Renal cortex interstitium (tissue), 11 donors: Measurements from ENCODE around the gene NSMF. TPM values are rescaled to one million over a fixed set of nuclear protein-coding genes. Genes with fewer than 3 reads are reported as not detected.
"Not testable (repeated sequence)": the region's sequence is repeated elsewhere in the genome, so short reads cannot be mapped to it uniquely, and the experiment has no call there.

Source experiments
- DNase-seq, 11 donors: peaks; one replicate each; pipeline ENCODE4 v3.0.0-alpha.2; 2013; ENCODE audit warnings: low read depth in 9 of 11, low spot score in 4 of 11; ENCODE audit errors: extremely low read depth in 1 of 11
- polyA plus RNA-seq, 3 donors: library from polyadenylated mRNA; unstranded; fragments of 120-200 nt; gene quantifications; one replicate each; pipeline ENCODE4 v1.2.1, GENCODE V29; 2013; ENCODE audit not compliant: insufficient read length in 3 of 3

Gene NSMF
- polyA plus RNA-seq, 3 donors: 52.9 to 57.8 (median 56.5) TPM

DNA sequence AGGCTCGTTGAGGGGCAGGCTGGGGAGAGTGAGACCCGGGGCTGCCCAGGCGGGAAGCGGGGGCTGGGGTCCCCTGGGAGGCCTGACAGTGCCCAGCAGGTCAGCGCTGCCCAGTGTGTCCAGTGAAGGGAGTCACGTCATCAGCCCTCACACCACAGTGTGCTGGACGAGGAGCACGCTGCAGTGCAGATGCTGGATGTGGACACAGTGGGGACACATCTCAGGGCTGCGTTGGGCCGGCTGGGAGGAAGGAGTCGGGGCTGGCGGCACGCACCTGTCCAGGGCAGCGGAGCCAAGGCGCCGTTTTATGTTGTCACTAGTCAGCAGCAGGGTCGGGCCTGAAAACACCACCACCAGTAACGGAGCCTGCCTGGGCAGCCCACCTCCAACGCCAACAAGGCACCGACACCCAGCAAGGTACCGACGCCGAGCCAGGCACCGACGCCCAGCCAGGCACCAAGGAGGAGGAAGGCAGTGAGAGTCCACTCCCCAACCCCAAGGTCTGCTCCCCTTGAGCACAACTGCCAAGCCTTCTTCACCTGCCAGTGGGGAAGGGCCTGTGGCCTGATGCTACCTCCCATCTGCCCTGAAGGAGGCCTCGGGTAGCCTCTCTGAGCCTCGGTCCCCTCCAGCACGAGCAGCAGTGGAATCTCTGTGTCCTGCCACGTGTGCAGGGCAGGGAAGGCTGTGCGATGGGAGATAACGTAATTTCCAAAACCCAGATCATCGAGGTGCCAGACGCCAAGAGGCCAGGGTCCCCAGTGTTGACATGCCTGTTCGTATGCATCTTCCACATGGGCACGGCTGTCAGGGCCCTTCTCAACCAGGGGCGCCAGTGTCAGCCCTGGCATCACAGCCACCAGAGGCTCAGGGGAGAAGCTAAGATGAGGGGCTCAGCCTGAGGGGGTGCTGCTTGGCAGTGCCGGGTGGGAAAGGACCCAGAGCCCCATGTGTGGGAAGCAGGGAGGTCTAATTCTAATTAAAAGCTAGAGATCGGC lies 21.9 kb upstream of the NSMF start:
- no peak for DNase-seq

- no peak for DNase-seq
Measured at GRCh38 chr9:137479892-137480685, 21.0 kb upstream of the NSMF start.

GRCh38 chr9:137478962-137479861 lies 20.1 kb upstream of the NSMF start:
- no peak for DNase-seq

- no peak for DNase-seq
Measured at GRCh38 chr9:137478613-137478961, 19.5 kb upstream of the NSMF start.

DNA sequence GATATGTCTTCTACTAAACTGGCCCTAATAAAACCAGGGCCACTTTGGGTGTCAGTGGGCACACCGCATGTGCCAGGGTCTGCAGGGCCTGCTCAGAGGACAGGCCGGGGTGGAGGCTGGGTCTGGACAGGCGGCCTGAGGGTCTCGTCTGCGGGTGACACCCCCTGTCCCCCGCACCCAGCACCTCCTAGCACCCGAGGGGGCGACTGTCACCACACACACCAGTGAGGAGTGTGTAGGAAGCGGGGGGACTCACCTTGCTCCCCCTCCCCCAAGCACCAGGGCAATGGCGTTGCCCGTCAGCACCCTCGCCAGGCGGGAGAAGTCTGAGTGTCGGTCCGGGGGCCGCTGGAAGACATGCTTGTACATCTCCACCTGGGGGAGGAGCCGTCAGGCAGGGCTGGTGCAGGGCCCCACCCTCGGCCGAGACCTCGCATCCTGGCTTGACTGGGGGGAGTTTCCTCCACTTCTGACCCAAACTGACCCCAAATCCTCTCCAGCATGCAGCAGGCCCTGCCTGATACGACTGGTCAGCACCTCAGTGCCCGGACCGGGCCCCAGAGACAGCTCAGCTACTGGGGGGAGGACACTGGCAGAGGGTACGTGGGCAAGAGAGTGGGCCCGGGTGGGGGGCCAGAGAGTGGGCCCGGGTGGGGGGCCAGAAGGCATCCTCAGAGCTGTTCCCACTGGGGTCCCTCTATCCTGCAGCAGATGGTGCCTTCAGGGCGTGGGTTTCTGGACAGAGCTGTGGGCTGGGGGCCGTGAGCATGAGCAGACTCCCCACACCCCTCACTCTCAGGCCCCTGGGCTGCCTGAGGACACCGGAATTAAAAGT lies 18.9 kb upstream of the NSMF start:
- no peak for DNase-seq

- no peak for DNase-seq
Measured at GRCh38 chr9:137476856-137477255, 17.7 kb upstream of the NSMF start.

GRCh38 chr9:137475666-137476065 lies 16.5 kb upstream of the NSMF start:
- no peak for DNase-seq

GRCh38 chr9:137474271-137474670 lies 15.1 kb upstream of the NSMF start:
- DNase-seq: no peak

GRCh38 chr9:137470785-137471184 lies 11.7 kb upstream of the NSMF start:
- no peak for DNase-seq

DNA sequence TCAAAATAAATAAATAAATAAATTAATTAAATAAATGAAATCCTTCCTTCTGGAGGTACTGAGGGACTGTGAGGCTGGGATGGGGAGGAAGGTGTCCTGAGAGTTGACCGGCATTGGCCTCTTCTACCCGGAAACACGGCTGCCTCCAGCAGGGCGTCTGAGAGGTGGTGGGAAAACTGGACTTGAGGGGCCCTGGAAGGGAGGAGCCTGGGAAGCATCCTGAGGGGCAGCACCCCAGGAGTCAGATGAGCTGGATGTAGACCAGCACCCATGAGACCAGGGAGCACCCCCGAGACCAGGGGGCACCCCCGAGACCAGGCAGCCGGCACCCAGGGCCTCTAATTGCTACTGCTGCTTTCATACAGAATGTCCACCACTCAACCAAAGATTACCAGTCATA lies 8.8 kb upstream of the NSMF start:
- DNase-seq: no peak

GRCh38 chr9:137467161-137467581 lies 8.0 kb upstream of the NSMF start:
- no peak for DNase-seq

DNA sequence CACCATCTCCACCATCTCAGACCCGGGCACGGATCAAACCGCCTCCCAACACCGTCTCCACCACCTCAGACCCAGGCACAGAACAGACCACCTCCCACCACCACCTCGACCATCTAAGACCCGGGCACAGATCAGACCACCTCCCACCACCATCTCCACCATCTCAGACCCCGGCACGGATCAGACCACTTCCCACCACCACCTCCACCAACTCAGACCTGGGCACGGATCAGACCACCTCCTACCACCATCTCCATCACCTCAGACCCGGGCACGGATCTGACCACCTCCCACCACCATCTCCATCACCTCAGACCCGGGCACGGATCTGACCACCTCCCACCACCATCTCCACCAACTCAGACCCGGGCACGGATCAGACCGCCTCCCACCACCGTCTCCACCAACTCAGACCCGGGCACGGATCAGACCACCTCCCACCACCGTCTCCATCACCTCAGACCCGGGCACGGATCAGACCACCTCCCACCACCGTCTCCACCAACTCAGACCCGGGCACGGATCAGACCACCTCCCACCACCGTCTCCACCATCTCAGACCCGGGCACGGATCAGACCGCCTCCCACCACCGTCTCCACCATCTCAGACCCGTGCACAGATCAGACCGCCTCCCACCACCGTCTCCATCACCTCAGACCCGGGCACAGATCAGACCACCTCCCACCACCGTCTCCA lies 7.4 kb upstream of the NSMF start:
- not testable (repeated sequence) for DNase-seq

- no peak for DNase-seq
Measured at GRCh38 chr9:137465720-137466388, 6.7 kb upstream of the NSMF start.

- no peak for DNase-seq
Measured at GRCh38 chr9:137465000-137465719, 6.0 kb upstream of the NSMF start.

DNA sequence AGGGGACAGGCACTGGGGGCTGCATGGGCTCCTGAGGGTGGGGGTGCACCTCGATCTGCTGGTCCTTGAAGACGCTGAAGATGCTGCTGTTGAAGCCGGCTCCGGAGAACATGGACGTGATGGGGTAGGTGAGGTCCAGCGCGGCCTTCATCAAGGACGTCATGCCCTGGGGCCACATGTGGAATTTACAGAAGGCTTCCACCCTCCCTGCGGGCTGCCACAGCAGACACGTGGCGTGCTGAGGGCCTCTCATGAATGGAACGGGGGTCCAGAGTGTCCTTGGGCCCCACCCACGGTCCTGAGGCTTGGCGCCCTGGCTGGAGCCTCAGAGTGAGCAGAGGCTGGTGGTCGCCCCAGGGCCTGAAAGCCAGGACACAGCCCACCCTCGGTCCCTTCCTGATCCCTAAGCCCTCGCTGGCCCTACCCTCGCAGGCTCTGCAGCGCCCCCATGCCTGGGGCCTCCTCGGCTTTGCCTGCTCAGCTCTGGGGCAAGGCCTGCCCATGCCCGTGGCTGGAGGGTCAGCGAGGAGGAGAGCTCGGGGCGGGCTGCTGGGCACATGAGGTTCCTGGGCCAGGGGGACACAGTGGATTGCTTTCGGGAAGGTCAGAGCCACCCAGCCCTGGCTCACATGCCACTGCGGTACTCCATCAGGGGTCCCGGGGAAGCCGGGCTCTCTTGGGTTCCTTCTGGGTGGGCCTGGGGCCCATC lies 5.3 kb upstream of the NSMF start:
- no peak for DNase-seq

DNA sequence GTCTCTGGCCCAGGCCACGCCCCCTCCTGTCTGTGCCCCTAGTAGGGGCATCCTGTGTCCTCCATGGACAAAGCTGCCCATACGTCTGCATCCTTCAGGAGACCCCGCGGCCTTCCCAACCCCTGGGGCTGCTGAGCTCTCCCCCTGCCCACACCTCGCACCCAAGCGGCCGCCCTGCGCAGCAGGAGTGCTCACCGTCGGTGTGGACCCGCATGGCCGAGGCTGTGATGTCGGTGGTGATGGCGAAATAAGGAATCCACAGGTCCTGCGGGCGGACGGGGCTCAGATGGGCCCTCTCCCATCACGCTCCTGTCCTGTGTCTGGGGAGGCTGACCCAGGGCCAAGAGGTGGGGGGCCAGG lies 4.8 kb upstream of the NSMF start:
- no peak for DNase-seq
